HepG2 (cell line): ENCODE data around the gene MED1. TPM values are rescaled to one million over a fixed set of nuclear protein-coding genes. Genes with fewer than 3 reads are reported as not detected.
A peak's percentile ranks its signal among the peaks of the same experiment; 100 is the strongest.

Experiments
- BORCS8-MEF2B ChIP-seq: sonication (generic); formaldehyde crosslinking; IDR thresholded peaks from 2 replicates; pipeline ENCODE4 v1.8.0; 2022; ENCODE audit warnings: mild to moderate bottlenecking, missing genetic modification reagents
- CEBPB ChIP-seq: IDR thresholded peaks from 2 replicates; pipeline ENCODE4 v1.6.1; 2011; ENCODE audit warnings: low read depth, low read length, improper control_type of control experiment, borderline replicate concordance
- GFI1 ChIP-seq: sonication (generic); formaldehyde crosslinking; IDR thresholded peaks from 2 replicates; pipeline ENCODE4 v1.5.0; 2020; ENCODE audit warnings: missing genetic modification reagents, mild to moderate bottlenecking, borderline replicate concordance
- HINFP ChIP-seq: sonication (generic); formaldehyde crosslinking; IDR thresholded peaks from 2 replicates; pipeline ENCODE4 v1.4.0; 2020; ENCODE audit warnings: low read depth, mild to moderate bottlenecking, missing genetic modification reagents
- JUNB ChIP-seq: sonication (generic); formaldehyde crosslinking; IDR thresholded peaks from 2 replicates; pipeline ENCODE4 v1.8.0; 2022; ENCODE audit warnings: missing genetic modification reagents, mild to moderate bottlenecking, borderline replicate concordance
- KDM1A ChIP-seq: IDR thresholded peaks from 2 replicates; pipeline ENCODE4 v1.6.1; 2016; ENCODE audit warnings: missing compliant biosample characterization
- MBD4 ChIP-seq: IDR thresholded peaks from 2 replicates; pipeline ENCODE4 v1.6.1; 2012; ENCODE audit warnings: low read length, inconsistent platforms, borderline replicate concordance
- NR2C2 ChIP-seq: sonication (generic); formaldehyde crosslinking; IDR thresholded peaks from 2 replicates; pipeline ENCODE4 v1.4.0; 2020; ENCODE audit warnings: missing genetic modification reagents, mild to moderate bottlenecking, moderate library complexity, borderline replicate concordance
- NR2F1 ChIP-seq, 2 experiments: fragments of 450-650 bp in 1 of 2; formaldehyde crosslinking in 1 of 2; IDR thresholded peaks; 2 replicates each; pipeline versions ENCODE4 v1.5.0 to v1.6.1; 2016 to 2020; ENCODE audit warnings: mild to moderate bottlenecking in 1 of 2, missing compliant biosample characterization in 1 of 2, missing genetic modification reagents in 1 of 2, moderate library complexity in 1 of 2
- PAXIP1 ChIP-seq: sonication (generic); formaldehyde crosslinking; conservative IDR thresholded peaks from 2 replicates; pipeline ENCODE4 v1.4.0; 2020; ENCODE audit warnings: mild to moderate bottlenecking, missing genetic modification reagents, moderate library complexity
- PITX1 ChIP-seq: sonication (generic); formaldehyde crosslinking; IDR thresholded peaks from 2 replicates; pipeline ENCODE4 v1.5.1; 2020; ENCODE audit warnings: mild to moderate bottlenecking, missing genetic modification reagents
- REPIN1 ChIP-seq: sonication (generic); formaldehyde crosslinking; IDR thresholded peaks from 2 replicates; pipeline ENCODE4 v1.8.0; 2022; ENCODE audit warnings: missing genetic modification reagents, low read depth, mild to moderate bottlenecking, borderline replicate concordance
- SALL1 ChIP-seq: sonication (generic); formaldehyde crosslinking; IDR thresholded peaks from 2 replicates; pipeline ENCODE4 v1.8.0; 2022; ENCODE audit warnings: mild to moderate bottlenecking, missing genetic modification reagents
- SMARCE1 ChIP-seq: fragments of 450-650 bp; IDR thresholded peaks from 2 replicates; pipeline ENCODE4 v1.6.1; 2017; ENCODE audit warnings: borderline replicate concordance
- ZFP90 ChIP-seq: sonication (generic); formaldehyde crosslinking; IDR thresholded peaks from 2 replicates; pipeline ENCODE4 v1.8.0; 2022; ENCODE audit warnings: missing genetic modification reagents, mild to moderate bottlenecking, inconsistent platforms, borderline replicate concordance
- ZNF281 ChIP-seq: sonication (generic); formaldehyde crosslinking; IDR thresholded peaks from 2 replicates; pipeline ENCODE4 v1.4.0; 2020; ENCODE audit warnings: missing genetic modification reagents, borderline replicate concordance
- ZNF350 ChIP-seq: sonication (generic); formaldehyde crosslinking; IDR thresholded peaks from 2 replicates; pipeline ENCODE4 v1.4.0; 2020; ENCODE audit warnings: mild to moderate bottlenecking, low read depth, missing genetic modification reagents, borderline replicate concordance
- ZNF737 ChIP-seq: sonication (generic); formaldehyde crosslinking; IDR thresholded peaks from 2 replicates; pipeline ENCODE4 v1.5.0; 2020; ENCODE audit warnings: missing genetic modification reagents, mild to moderate bottlenecking, borderline replicate concordance
- ZNF773 ChIP-seq: sonication (generic); formaldehyde crosslinking; IDR thresholded peaks from 2 replicates; pipeline ENCODE4 v1.4.0; 2020; ENCODE audit warnings: missing genetic modification reagents, borderline replicate concordance
- ZNF816 ChIP-seq: sonication (generic); formaldehyde crosslinking; IDR thresholded peaks from 2 replicates; pipeline ENCODE4 v1.8.0; 2022; ENCODE audit warnings: missing genetic modification reagents, mild to moderate bottlenecking, borderline replicate concordance
- ZNF841 ChIP-seq: sonication (generic); formaldehyde crosslinking; IDR thresholded peaks from 2 replicates; pipeline ENCODE4 v1.8.1; 2023; ENCODE audit warnings: missing genetic modification reagents, borderline replicate concordance
- polyA plus RNA-seq, 8 experiments: library from polyadenylated mRNA; depleted of rRNA in 3 of 8; stranded (reverse) in 7 of 8; unstranded in 1 of 8; fragments of >200 nt; fragmentation: Illumina TruSeq in 4 of 8; extraction: Trizol in 4 of 8; gene quantifications; 2 replicates each; pipeline versions ENCODE4 v1.2.1 to v1.2.3, GENCODE V29; 2011 to 2016; ENCODE audit warnings: low read depth in 4 of 8, missing spikeins in 1 of 8, mixed read lengths in 1 of 8; ENCODE audit not compliant: insufficient read depth in 1 of 8
- total RNA-seq, 5 experiments: library from RNA; depleted of rRNA; stranded (reverse); fragments of >200 nt; fragmentation: Illumina TruSeq; extraction: Trizol; gene quantifications; 2 replicates each; pipeline ENCODE4 v1.2.3, GENCODE V29; 2016; ENCODE audit warnings: low read depth in 1 of 5

The MED1 gene
- total and polyA plus RNA-seq, 2 of the 13 experiments (the other 11 are each of a cell fraction or from before 2014, with no cell fraction given): 37.5 to 40.1 TPM

GRCh38 chr17:39461113-39461925 is 10.3 kb upstream of the MED1 start, which contains the start of gene CDK12 (continued):
- TF ChIP-seq MBD4: no peak
- peak; percentile 84 for TF ChIP-seq ZNF816
- peak; percentile 97 for TF ChIP-seq ZFP90 (CRISPR knock-in tag)
- TF ChIP-seq SALL1: peak; percentile 85
- TF ChIP-seq ZNF737 (CRISPR knock-in tag): no peak
- TF ChIP-seq NR2F1 (CRISPR knock-in tag; IDR thresholded peaks at IDR 0.05): peak in 1 of 2 experiments; percentile 29; a peak in 2 of 4 replicates
- peak; percentile 80 for TF ChIP-seq PITX1
- peak; percentile 76; the same call in 1 of the 2 replicates for TF ChIP-seq ZNF773 (CRISPR knock-in tag)
- TF ChIP-seq ZNF841 (CRISPR knock-in tag): no peak
- no peak for TF ChIP-seq KDM1A
- TF ChIP-seq JUNB: no peak
- peak; percentile 90 for TF ChIP-seq BORCS8-MEF2B
- peak; percentile 84 for TF ChIP-seq ZNF350 (CRISPR knock-in tag)
- no peak for TF ChIP-seq HINFP
- TF ChIP-seq SMARCE1: no peak
- peak; percentile 100 for TF ChIP-seq ZNF281
- no peak for TF ChIP-seq CEBPB
- no peak for TF ChIP-seq GFI1 (CRISPR knock-in tag)
- peak; percentile 69; the same call in 1 of the 2 replicates for TF ChIP-seq REPIN1
- peak; percentile 59 for TF ChIP-seq PAXIP1
- TF ChIP-seq NR2C2 (CRISPR knock-in tag): peak; percentile 76; the same call in 1 of the 2 replicates
